Measurements from ENCODE around the gene USP30. TPM values are rescaled to one million over a fixed set of nuclear protein-coding genes. Genes with fewer than 3 reads are reported as not detected.
A peak's percentile ranks its signal among the peaks of the same experiment; 100 is the strongest.

The USP30 gene
- total and polyA plus RNA-seq, 9 of the 15 experiments (the other 6 are each of a cell fraction or from before 2014, with no cell fraction given) = 1.4 to 15.2 (median 7.0) TPM

DNA sequence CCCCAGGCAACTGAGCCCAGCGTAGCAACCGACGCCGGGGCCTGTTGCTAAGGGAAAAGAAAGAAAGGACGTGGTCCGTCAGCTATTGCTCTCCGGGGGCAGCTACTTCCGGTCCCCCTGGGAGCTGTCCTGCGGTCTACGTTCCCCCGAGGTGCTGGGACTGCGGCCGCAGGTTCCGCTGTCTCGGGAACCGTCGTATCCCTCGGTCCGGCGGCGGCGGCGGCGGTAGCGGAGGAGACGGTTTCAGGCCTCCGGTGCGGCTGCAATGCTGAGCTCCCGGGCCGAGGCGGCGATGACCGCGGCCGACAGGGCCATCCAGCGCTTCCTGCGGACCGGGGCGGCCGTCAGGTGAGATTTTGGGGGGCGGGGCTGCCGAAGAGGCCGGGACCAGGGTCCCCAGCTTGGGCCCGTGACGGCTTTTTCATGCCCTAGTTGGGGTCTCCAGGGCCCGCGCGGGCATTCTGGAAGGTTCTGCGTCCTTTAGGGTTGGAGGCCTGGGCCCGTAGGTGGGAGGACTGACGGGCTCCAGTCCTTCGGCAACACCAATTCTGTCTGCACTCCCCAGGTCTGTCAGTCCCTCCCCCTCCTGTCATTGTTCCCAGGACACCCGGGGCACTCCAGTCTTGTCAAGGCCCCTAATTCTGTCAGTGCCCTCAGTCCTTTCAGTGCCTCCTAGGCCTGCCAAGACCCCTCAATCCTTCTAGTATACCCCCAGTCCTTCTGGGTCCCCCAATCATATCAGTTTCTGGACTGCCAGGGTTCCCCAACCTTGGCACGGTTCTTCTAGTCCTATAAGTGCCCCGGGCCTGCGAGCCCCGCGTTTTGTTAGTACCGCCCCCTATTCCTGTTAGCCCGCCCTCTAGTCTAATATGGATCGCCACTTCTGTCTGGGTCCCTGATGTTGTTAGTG, at the start of gene USP30 (continued):
- TF ChIP-seq ETV5 (CRISPR knock-in tag; IDR thresholded peaks at IDR 0.05; ENCODE audit: low read depth) (no peak; the same call in 1 of the 2 replicates), FUS (optimal IDR thresholded peaks at IDR 0.05; ENCODE audit: low read depth, low read length) (no peak), MAZ (CRISPR knock-in tag; conservative IDR thresholded peaks at IDR 0.05 in 1 of 2, IDR thresholded peaks at IDR 0.05 in 1 of 2) (peak; percentile 93 to 98), KAT2B (IDR thresholded peaks at IDR 0.05; ENCODE audit: low read depth, low read length) (no peak), GTF3C2 (IDR thresholded peaks at IDR 0.05; ENCODE audit: borderline replicate concordance, extremely low read depth, insufficient read length) (no peak), ZFP91 (CRISPR knock-in tag; IDR thresholded peaks at IDR 0.05) (peak; percentile 62; the same call in 1 of the 2 replicates), HDAC8 (tag; IDR thresholded peaks at IDR 0.05) (0 out of 2 replicates have a peak, but pooled peaks have one; percentile 25), ZNF395 (CRISPR knock-in tag; IDR thresholded peaks at IDR 0.05) (peak; percentile 51; the same call in 1 of the 2 replicates), NBN (IDR thresholded peaks at IDR 0.05; ENCODE audit: low read depth) (no peak), HDAC6 (IDR thresholded peaks at IDR 0.05; ENCODE audit: low read depth, low read length) (no peak), SMARCC2 (IDR thresholded peaks at IDR 0.05; ENCODE audit: low read depth) (no peak), KAT8 (IDR thresholded peaks at IDR 0.05; ENCODE audit: low read depth) (no peak), KLF1 (tag; IDR thresholded peaks at IDR 0.05) (no peak), GABPB2 (CRISPR knock-in tag; conservative IDR thresholded peaks at IDR 0.05) (no peak), TBP (optimal IDR thresholded peaks at IDR 0.05; ENCODE audit: low read depth, low read length) (peak; percentile 78), ZNF3 (CRISPR knock-in tag; IDR thresholded peaks at IDR 0.05) (no peak), PCBP2 (IDR thresholded peaks at IDR 0.05; ENCODE audit: low read depth, low read length, poor library complexity, severe bottlenecking) (no peak)
- TF ChIP-seq, protein P1, sequence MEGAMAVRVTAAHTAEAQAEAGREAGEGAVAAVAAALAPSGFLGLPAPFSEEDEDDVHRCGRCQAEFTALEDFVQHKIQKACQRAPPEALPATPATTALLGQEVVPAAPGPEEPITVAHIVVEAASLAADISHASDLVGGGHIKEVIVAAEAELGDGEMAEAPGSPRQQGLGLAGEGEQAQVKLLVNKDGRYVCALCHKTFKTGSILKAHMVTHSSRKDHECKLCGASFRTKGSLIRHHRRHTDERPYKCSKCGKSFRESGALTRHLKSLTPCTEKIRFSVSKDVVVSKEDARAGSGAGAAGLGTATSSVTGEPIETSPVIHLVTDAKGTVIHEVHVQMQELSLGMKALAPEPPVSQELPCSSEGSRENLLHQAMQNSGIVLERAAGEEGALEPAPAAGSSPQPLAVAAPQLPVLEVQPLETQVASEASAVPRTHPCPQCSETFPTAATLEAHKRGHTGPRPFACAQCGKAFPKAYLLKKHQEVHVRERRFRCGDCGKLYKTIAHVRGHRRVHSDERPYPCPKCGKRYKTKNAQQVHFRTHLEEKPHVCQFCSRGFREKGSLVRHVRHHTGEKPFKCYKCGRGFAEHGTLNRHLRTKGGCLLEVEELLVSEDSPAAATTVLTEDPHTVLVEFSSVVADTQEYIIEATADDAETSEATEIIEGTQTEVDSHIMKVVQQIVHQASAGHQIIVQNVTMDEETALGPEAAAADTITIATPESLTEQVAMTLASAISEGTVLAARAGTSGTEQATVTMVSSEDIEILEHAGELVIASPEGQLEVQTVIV (CRISPR knock-in tag; IDR thresholded peaks at IDR 0.05; ENCODE audit: borderline replicate concordance) = no peak

All from K562 (cell line).